ENCODE measurements around the gene CBLC.

GRCh38 chr19:44822177-44822576 is 44.5 kb downstream of the CBLC start:
- TF ChIP-seq CREB5 (CRISPR knock-in tag; IDR thresholded peaks at IDR 0.05; ENCODE audit: low read depth) (no peak), ZFP3 (CRISPR knock-in tag; IDR thresholded peaks at IDR 0.05) (no peak), TSHZ2 (CRISPR knock-in tag; IDR thresholded peaks at IDR 0.05) (no peak)
- TF ChIP-seq, protein P1, sequence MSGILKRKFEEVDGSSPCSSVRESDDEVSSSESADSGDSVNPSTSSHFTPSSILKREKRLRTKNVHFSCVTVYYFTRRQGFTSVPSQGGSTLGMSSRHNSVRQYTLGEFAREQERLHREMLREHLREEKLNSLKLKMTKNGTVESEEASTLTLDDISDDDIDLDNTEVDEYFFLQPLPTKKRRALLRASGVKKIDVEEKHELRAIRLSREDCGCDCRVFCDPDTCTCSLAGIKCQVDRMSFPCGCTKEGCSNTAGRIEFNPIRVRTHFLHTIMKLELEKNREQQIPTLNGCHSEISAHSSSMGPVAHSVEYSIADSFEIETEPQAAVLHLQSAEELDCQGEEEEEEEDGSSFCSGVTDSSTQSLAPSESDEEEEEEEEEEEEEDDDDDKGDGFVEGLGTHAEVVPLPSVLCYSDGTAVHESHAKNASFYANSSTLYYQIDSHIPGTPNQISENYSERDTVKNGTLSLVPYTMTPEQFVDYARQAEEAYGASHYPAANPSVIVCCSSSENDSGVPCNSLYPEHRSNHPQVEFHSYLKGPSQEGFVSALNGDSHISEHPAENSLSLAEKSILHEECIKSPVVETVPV (CRISPR knock-in tag; IDR thresholded peaks at IDR 0.05) = no peak
